Stomach smooth muscle (tissue), 2 donors: Measurements from ENCODE around the gene TMEM87B.

Source experiments
- H3K27ac ChIP-seq: one replicate; pipeline ENCODE4 v1.7.0; 2013; ENCODE audit warnings: mild to moderate bottlenecking, low read length, inconsistent platforms
- H3K27me3 ChIP-seq, 2 donors: one replicate each; pipeline ENCODE4 v1.7.0; 2013; ENCODE audit warnings: low read length in 2 of 2; ENCODE audit not compliant: insufficient read depth in 2 of 2, control insufficient read depth in 1 of 2
- H3K36me3 ChIP-seq, 2 donors: one replicate each; pipeline ENCODE4 v1.7.0; 2013; ENCODE audit warnings: low read length in 2 of 2; ENCODE audit not compliant: control insufficient read depth in 2 of 2, insufficient read depth in 2 of 2
- H3K4me1 ChIP-seq: one replicate; pipeline ENCODE4 v1.7.0; 2013; ENCODE audit warnings: low read length; ENCODE audit not compliant: control insufficient read depth, insufficient read depth
- H3K4me3 ChIP-seq, 2 donors: one replicate each; pipeline ENCODE4 v1.7.0; 2013; ENCODE audit warnings: low read length in 2 of 2
- H3K9ac ChIP-seq, 2 donors: one replicate each; pipeline ENCODE4 v1.7.0; 2013; ENCODE audit warnings: low read length in 2 of 2, mild to moderate bottlenecking in 1 of 2
- H3K9me3 ChIP-seq, 2 donors: one replicate each; pipeline ENCODE4 v1.7.0; 2013; ENCODE audit warnings: low read length in 2 of 2; ENCODE audit not compliant: control insufficient read depth in 2 of 2
- donor health status: healthy.
- donor health status: Pancreatic carcinoma.

TMEM87B gene

DNA sequence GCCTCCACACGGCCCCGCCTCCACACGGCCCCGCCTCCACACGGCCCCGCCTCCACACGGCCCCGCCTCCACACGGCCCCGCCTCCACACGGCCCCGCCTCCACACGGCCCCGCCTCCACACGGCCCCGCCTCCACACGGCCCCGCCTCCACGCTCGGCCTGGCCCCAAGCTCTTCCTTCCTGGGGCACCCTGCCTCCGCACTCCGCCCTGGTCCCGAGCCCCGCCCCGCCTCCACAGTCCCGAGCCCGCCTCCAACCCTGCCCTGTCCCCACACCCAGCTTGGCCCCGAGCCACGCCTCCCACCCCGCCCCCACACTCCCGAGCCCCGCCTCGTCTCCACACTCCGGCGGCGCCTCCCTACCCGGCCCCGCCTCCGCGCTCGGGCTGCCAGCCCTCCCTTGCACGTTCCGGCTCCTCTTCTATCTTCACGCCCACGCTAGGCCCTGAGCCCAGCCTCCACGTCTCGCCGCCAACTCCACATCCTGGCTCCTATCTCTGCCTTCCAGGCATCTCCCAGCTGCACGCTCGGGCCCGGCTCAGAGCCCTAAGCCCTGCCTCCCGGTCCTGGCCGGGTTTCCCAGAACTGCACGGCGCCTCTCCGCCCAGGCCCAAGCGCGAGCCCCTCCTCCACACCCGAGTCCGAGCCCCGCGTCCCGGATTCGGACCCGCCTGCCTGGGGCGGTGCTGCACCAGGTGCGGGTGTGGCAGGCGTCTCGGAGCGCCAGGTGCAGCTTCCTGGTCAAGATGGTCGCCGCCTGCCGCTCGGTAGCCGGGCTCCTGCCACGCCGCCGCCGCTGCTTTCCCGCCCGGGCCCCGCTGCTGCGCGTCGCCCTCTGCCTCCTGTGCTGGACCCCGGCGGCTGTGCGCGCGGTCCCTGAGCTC, at the start of gene TMEM87B:
TMEM87B (plus strand) TSS at position 423 of the 883 bp plus-strand sequence; CDS start at position 746, 323 bp downstream.
- peak within 1 kb of the TSS; percentile 87 to 90 for H3K4me3 ChIP-seq
- peak within 1 kb of the TSS; percentile 90 for H3K27ac ChIP-seq
- H3K9me3 ChIP-seq, result no peaks in the 10 kb centered on the region
- H3K27me3 ChIP-seq, result no peaks in the 10 kb centered on the region
- no peaks in the 10 kb centered on the region for H3K36me3 ChIP-seq
- peak within 1 kb of the TSS; percentile 76 to 86 for H3K9ac ChIP-seq
- H3K4me1 ChIP-seq, result peaks cover 9% of the 10 kb centered on the region

DNA sequence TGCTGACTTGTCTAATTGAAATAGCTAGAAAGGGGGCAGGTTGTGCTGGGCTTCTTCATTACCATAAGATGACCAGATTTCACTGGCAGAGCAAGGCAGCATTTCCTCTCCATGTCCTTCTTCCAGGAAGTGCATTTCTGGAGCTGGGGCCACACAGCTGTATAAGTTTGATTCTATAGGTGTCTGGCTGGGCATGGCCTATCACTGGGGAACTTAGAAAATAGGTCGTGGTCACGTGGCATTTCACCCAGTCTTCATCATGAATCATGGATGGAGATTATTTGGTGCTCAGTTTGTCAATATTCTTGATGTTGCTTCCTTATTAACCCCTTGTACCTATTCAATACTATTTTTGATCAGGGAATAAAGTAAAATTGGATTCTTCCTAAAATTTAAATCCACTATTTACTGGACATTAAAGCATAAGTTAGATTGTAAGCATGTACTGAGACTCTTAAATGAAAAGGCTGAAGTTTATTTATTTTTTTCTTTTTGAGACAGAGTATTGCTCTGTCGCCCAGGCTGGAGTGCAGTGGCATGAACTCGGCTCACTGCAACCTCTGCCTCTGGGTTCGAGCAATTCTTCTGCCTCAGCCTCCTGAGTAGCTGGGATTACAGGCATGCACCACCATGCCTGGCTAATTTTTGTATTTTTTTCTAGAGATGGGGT, 49.5 kb upstream of the TMEM87B start:
- H3K27ac ChIP-seq, result no peak overlapping the region
- H3K27me3 ChIP-seq, result no peaks in the 10 kb centered on the region
- H3K9me3 ChIP-seq, result no peaks in the 10 kb centered on the region
- H3K9ac ChIP-seq, result no peak overlapping the region
- H3K4me3 ChIP-seq, result no peak overlapping the region
- H3K4me1 ChIP-seq, result no peaks in the 10 kb centered on the region
- H3K36me3 ChIP-seq, result peaks cover 6 to 21% of the 10 kb centered on the region in 2 donors

GRCh38 chr2:112006076-112006410, 49.0 kb upstream of the TMEM87B start:
- Histone ChIP-seq H3K27ac (no peak overlapping the region), H3K9me3 (no peaks in the 10 kb centered on the region), H3K4me1 (no peaks in the 10 kb centered on the region), H3K36me3 (peaks cover 9 to 26% of the 10 kb centered on the region in 2 donors), H3K4me3 (no peak overlapping the region), H3K9ac (no peak overlapping the region), H3K27me3 (no peaks in the 10 kb centered on the region)

DNA sequence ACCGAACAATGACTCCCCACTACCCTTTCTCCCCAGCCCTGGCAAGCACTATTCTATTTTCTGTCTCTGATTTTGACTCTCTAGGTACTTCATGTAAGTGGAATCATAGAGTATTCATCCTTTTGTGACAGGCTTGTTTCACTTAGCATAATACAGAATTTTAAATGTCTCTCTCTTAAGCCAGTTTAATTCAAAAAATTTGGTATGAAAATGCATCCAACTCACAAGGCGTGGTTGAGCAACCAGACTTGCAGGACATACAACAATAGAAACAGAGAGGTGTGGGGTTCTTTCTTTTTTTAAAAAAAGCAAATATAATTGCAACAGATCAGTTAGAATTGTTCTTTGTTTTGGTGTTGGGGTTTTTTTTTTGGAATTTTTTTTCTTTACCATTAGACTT, 47.6 kb upstream of the TMEM87B start:
- Histone ChIP-seq H3K4me1 (no peaks in the 10 kb centered on the region), H3K9ac (no peak overlapping the region)

GRCh38 chr2:112008910-112009485, 46.1 kb upstream of the TMEM87B start:
- H3K4me3 ChIP-seq, result no peak overlapping the region
- H3K27me3 ChIP-seq, result no peaks in the 10 kb centered on the region
- peaks cover 10 to 31% of the 10 kb centered on the region in 2 donors for H3K36me3 ChIP-seq
- H3K9ac ChIP-seq, result no peak overlapping the region
- H3K9me3 ChIP-seq, result no peaks in the 10 kb centered on the region
- no peak overlapping the region for H3K27ac ChIP-seq
- no peaks in the 10 kb centered on the region for H3K4me1 ChIP-seq

More for the DNA sequence above, 47.6 kb upstream of the TMEM87B start:
- no peaks in the 10 kb centered on the region for H3K9me3 ChIP-seq
- no peaks in the 10 kb centered on the region for H3K27me3 ChIP-seq
- H3K27ac ChIP-seq, result no peak overlapping the region
- no peak overlapping the region for H3K4me3 ChIP-seq
- peaks cover 10 to 29% of the 10 kb centered on the region in 2 donors for H3K36me3 ChIP-seq

DNA sequence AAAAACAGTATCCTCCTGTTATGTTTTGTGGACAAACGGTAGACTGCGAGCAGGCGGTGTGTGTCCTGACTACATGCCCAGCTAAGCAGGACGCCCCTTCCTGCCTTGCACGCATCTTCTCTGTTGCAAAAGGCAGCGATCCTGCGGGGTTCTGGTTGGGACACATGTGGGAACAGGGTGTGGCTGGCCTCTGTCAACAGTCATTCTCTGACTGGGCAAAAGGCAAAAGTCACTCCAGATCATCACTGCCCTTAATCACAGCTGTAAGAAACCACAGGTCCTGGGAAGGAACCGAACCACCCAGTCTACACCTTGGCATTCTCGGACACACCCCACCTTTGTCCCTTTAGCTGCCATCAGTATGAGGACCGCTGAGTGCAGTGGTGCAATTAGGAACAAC, 44.3 kb upstream of the TMEM87B start:
- Histone ChIP-seq H3K27ac (no peak overlapping the region), H3K36me3 (peaks cover 10 to 31% of the 10 kb centered on the region in 2 donors), H3K9ac (no peak overlapping the region), H3K27me3 (no peaks in the 10 kb centered on the region), H3K4me1 (no peaks in the 10 kb centered on the region), H3K9me3 (no peaks in the 10 kb centered on the region), H3K4me3 (no peak overlapping the region)

DNA sequence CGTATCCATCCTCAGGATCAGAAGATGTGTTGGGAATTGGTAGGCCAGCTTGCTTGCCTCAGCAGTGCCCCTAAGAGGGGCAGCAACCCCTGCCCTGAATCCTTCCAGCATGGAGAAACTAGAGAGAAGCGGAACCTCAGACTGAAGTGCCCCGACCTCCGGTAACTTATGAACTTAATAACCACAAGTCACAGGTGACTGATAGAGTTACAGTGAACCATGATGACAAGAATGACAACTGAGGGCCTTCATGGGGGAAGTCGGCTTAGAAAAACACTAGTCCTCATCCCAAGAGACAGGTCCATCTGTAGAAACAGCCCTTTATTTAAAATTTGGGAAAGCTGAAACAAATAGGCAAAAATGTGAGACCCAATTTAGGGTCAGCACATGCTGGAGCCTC, 42.5 kb upstream of the TMEM87B start:
- Histone ChIP-seq H3K9me3 (no peaks in the 10 kb centered on the region), H3K4me1 (no peaks in the 10 kb centered on the region), H3K4me3 (no peak overlapping the region), H3K9ac (no peak overlapping the region), H3K27ac (no peak overlapping the region), H3K27me3 (no peaks in the 10 kb centered on the region), H3K36me3 (peaks cover 10 to 32% of the 10 kb centered on the region in 2 donors)

DNA sequence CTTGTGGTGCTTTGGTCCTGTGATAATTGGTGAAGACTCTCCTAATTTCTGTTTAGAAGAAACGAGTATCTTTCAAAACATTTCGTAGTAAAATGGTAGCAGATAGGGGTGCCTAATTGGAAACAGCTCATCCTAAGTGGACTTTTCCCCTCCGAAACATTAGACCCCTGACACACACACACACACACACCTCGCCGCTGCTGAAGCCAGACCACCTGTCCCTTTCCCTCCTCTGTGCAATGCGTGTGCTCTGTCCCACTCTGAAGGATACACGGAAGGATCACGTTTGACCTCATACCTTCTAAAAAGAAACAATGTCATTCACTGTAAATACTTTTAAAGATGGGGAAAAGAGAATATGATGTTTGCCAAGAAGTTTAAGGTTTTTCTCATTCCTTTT, 36.2 kb upstream of the TMEM87B start:
- Histone ChIP-seq H3K36me3 (peaks cover 4 to 21% of the 10 kb centered on the region in 2 donors), H3K4me1 (no peaks in the 10 kb centered on the region), H3K27ac (no peak overlapping the region), H3K4me3 (no peak overlapping the region), H3K27me3 (no peaks in the 10 kb centered on the region), H3K9ac (no peak overlapping the region), H3K9me3 (no peaks in the 10 kb centered on the region)

- no peaks in the 10 kb centered on the region for H3K4me1 ChIP-seq
- no peak overlapping the region for H3K27ac ChIP-seq
Observed at GRCh38 chr2:112019569-112019982, 35.5 kb upstream of the TMEM87B start.

DNA sequence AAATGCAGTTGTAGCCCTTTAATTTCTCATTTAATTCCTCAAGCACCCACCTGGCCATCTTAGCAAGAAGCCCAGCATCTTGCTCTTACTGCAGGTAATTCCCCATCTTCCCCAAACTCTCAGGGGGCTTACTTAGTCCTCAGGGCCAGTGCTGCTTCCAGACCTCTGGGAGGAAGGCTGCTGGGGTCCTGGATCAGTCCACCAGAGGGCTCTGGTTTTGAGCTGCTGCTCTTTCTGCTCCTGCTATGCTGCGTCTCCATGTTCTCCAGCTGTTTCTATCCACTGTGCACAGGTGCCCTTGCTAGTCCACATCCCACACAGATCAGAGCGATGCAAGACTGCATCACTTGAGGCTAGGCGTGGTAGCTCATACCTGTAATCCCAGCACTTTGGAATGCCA, 34.5 kb upstream of the TMEM87B start:
- H3K36me3 ChIP-seq, result peaks cover 4 to 24% of the 10 kb centered on the region in 2 donors
- H3K4me3 ChIP-seq, result no peak overlapping the region
- H3K27ac ChIP-seq, result no peak overlapping the region

More at GRCh38 chr2:112019569-112019982, 35.5 kb upstream of the TMEM87B start:
- no peak overlapping the region for H3K4me3 ChIP-seq
- no peaks in the 10 kb centered on the region for H3K27me3 ChIP-seq
- H3K9me3 ChIP-seq, result no peaks in the 10 kb centered on the region
- H3K9ac ChIP-seq, result no peak overlapping the region
- H3K36me3 ChIP-seq, result peaks cover 4 to 22% of the 10 kb centered on the region in 2 donors

More for the DNA sequence above, 34.5 kb upstream of the TMEM87B start:
- Histone ChIP-seq H3K4me1 (no peaks in the 10 kb centered on the region), H3K27me3 (no peaks in the 10 kb centered on the region), H3K9ac (no peak overlapping the region), H3K9me3 (no peaks in the 10 kb centered on the region)
